ENCODE results near the gene FBXO40. TPM values are rescaled to one million over a fixed set of nuclear protein-coding genes. Genes with fewer than 3 reads are reported as not detected.

FBXO40 gene
- total and polyA plus RNA-seq, 2 of the 8 experiments (the other 6 are each of a cell fraction or from before 2014, with no cell fraction given), result 0.03 TPM; not detected in 1

- no peak for TF ChIP-seq HDAC6 (IDR thresholded peaks at IDR 0.05; ENCODE audit: low read depth, low read length)
- no peak for TF ChIP-seq CHD2 (IDR thresholded peaks at IDR 0.05; ENCODE audit: low read length)
These were observed 40.4 kb upstream of the FBXO40 start (continued) for GRCh38 chr3:121552797-121553196.
